NCI-H146 treated with DMSO at 0.1 percent for 48 hours (cell line): ENCODE results near the gene CASTOR1.

Experiments used
- DNase-seq: peaks from one replicate; lab custom pipeline; 2025; ENCODE audit not compliant: unreplicated experiment; lab: John Stamatoyannopoulos, UW

CASTOR1 gene

GRCh38 chr22:30266445-30267381 is 22.6 kb downstream of the CASTOR1 start, which contains the start of gene OSM:
OSM (minus strand) TSS chr22:30266851; CDS start chr22:30266799, 52 bp downstream.
- no peak for DNase-seq

GRCh38 chr22:30265823-30266444 is 23.4 kb downstream of the CASTOR1 start:
- DNase-seq = no peak

GRCh38 chr22:30265131-30265720 is 24.1 kb downstream of the CASTOR1 start:
- no peak for DNase-seq

- no peak for DNase-seq
These were observed 25.4 kb downstream of the CASTOR1 start for GRCh38 chr22:30263883-30264282.

- DNase-seq = no peak
These were observed 26.2 kb downstream of the CASTOR1 start for GRCh38 chr22:30262917-30263741.

GRCh38 chr22:30262112-30262511 is 27.2 kb downstream of the CASTOR1 start:
- DNase-seq = no peak

GRCh38 chr22:30261134-30261533 is 28.2 kb downstream of the CASTOR1 start:
- DNase-seq = no peak

GRCh38 chr22:30260682-30261081 is 28.6 kb downstream of the CASTOR1 start:
- no peak for DNase-seq

GRCh38 chr22:30260276-30260675 is 29.0 kb downstream of the CASTOR1 start:
- DNase-seq = no peak

GRCh38 chr22:30254314-30254713 is 35.0 kb downstream of the CASTOR1 start:
- no peak for DNase-seq

- DNase-seq = no peak
These were observed 36.0 kb downstream of the CASTOR1 start for GRCh38 chr22:30253205-30253852.

GRCh38 chr22:30252411-30253204 is 36.7 kb downstream of the CASTOR1 start:
- no peak for DNase-seq

- no peak for DNase-seq
These were observed 37.6 kb downstream of the CASTOR1 start for GRCh38 chr22:30251711-30252110.

GRCh38 chr22:30250661-30251267 is 38.5 kb downstream of the CASTOR1 start:
- no peak for DNase-seq

- DNase-seq = no peak
These were observed 39.2 kb downstream of the CASTOR1 start for GRCh38 chr22:30250039-30250565.

GRCh38 chr22:30249049-30250038 is 40.0 kb downstream of the CASTOR1 start:
- DNase-seq = no peak

- no peak for DNase-seq
These were observed 40.8 kb downstream of the CASTOR1 start for GRCh38 chr22:30248484-30248883.

- no peak for DNase-seq
These were observed 41.3 kb downstream of the CASTOR1 start for GRCh38 chr22:30247974-30248373.
